HG03175 (cell line): Measurements from ENCODE around the gene RFX4.

Experiments
- ATAC-seq: cut with Tn5 transposase; IDR thresholded peaks from one replicate; pipeline ENCODE4 v1.9.1; 2021; ENCODE audit warnings: mild to moderate bottlenecking, moderate library complexity; ENCODE audit not compliant: unreplicated experiment

Gene RFX4

GRCh38 chr12:106645465-106646330 lies 62.9 kb downstream of the RFX4 start:
- no peak for ATAC-seq

DNA sequence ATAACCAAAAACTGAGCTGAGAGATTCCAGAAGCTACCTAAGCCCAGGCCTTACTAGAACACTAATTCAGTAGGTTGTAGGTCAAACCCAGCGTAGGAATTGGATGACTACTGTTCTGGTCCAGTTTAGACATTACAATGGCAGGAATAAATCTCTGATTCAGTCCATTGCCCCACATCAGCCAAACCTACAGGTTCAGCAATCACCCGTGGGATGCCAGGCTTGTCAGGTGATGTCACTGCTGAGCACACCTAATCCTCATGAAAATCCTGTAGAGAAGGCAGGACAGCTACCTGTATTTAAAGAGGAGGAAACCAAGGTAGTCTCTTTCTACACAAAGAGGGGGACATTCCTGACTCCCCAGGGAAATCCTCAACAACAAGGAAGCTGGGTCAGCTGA lies 63.7 kb downstream of the RFX4 start:
- no peak for ATAC-seq

- ATAC-seq: no peak
Observed at GRCh38 chr12:106647793-106648514, 65.2 kb downstream of the RFX4 start.

- no peak for ATAC-seq
Observed at GRCh38 chr12:106648736-106649135, 65.9 kb downstream of the RFX4 start.

DNA sequence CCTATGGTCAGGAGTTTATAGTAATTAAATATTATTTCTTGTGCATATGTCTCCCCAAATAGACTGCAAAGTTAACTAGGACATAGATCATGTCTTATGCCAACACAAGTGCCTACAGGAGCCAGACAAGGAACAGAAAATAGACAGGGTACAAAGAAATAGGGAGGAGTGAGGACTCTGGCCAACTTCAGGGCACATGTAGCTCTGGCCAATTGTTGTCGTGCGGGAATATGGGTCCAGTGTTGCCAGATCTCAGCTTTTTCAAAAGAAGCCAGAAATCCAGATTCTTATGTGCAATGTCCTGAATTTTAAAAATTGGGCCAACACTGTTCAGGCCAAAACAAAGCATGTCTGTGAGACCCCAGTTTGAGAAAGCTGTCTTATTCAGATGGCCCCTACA lies 68.7 kb downstream of the RFX4 start:
- ATAC-seq: no peak

DNA sequence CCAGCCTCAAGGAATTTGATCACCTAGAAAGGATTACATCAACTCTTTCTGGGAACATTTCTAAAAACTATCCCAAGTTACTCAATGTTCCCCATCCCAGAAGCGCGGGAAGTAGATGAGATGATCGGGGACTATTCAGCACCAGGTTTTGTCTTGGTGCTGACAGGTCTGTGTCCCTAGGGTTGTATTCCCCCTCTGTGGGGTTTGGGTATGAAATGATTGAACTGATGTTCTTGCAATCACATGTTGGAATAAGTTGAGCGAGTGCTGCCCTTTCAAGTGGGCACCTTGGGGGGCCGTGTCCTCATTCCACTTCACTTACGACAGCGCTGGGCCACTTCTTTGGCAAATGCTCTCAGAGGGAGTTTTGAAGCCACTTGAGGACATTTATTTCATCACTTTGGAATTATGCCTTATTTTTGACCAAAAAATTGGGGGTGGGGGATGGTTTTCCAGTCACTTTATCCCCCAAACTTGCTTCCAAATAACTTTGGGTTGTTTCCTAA lies 69.8 kb downstream of the RFX4 start:
- no peak for ATAC-seq

GRCh38 chr12:106655577-106655976 lies 72.8 kb downstream of the RFX4 start:
- no peak for ATAC-seq

GRCh38 chr12:106657488-106657887 lies 74.7 kb downstream of the RFX4 start:
- no peak for ATAC-seq

- ATAC-seq: no peak
Observed at GRCh38 chr12:106663385-106663784, 80.6 kb downstream of the RFX4 start.

DNA sequence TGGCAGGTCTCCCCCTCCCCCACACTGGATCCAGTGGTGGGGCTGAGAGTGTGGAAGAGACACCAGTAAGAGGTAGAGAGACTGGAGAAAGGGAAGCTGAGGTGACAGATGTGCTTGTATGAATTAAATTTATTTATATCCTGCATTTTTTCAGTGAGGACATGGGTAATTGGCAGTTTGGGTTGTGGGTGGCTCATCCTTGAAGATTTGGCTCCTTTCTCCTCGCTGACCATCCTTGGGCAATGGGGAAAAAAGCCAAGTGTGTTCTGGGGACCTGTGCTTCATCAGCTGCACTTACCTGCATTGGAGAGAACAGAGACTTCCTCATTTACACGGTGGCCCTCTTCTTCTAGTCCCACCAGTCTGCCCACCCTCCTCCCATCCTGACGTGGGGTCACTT lies 86.4 kb downstream of the RFX4 start:
- no peak for ATAC-seq

- ATAC-seq: no peak
Observed at GRCh38 chr12:106670131-106670530, 87.3 kb downstream of the RFX4 start.

DNA sequence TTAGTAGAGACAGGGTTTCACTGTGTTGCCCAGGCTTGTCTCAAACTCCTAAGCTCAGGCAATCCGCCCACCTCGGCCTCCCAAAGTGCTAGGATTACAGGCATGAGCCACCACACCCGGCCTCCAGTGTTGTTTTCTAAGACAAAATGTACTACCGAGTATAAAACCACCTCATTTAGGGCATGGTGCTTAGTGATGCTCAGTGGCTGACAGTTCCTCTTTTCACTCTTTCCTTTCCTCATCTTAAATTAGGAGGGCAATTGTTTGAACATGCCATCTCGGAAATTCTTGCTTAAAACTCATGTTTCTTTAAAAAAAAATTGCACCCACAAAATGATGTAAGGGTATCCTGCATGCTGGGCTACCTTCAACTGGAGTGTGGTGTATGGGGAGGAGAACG lies 89.0 kb downstream of the RFX4 start:
- no peak for ATAC-seq

DNA sequence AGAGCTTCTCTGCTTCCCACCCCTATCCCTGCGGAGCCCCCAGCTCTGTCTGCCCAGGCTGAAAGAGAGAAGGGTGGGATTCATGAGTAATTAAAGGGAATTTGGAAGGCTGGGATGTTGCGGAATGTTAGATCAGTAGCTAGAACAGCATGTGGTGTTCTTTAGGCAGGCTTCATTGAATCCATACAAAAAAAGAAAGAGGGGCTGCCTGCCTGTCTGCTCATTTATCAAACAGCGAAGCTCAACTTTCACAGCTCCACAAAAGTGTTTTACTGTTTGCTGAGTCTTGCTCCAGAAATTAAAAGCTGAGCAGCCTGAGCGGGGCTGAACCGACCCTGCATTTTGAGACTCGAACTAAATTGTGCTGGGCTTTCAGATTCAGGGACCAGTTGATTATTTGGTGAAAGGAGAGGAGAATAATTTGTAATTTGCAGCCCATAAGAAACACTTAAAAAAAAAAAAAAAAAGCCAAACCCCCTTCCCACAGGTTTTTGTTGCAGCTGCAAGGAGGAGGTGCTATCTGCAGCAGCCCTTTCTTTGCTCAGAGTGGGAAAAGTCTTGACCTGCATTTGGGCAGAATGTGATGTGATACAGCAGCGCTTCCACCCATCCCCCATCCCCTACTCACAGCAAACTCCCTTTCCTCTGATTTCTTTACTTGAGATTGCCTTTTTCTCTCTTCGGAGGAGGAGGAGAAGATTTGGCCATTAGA lies 89.7 kb downstream of the RFX4 start:
- no peak for ATAC-seq

- no peak for ATAC-seq
Observed at GRCh38 chr12:106673141-106673540, 90.3 kb downstream of the RFX4 start.

DNA sequence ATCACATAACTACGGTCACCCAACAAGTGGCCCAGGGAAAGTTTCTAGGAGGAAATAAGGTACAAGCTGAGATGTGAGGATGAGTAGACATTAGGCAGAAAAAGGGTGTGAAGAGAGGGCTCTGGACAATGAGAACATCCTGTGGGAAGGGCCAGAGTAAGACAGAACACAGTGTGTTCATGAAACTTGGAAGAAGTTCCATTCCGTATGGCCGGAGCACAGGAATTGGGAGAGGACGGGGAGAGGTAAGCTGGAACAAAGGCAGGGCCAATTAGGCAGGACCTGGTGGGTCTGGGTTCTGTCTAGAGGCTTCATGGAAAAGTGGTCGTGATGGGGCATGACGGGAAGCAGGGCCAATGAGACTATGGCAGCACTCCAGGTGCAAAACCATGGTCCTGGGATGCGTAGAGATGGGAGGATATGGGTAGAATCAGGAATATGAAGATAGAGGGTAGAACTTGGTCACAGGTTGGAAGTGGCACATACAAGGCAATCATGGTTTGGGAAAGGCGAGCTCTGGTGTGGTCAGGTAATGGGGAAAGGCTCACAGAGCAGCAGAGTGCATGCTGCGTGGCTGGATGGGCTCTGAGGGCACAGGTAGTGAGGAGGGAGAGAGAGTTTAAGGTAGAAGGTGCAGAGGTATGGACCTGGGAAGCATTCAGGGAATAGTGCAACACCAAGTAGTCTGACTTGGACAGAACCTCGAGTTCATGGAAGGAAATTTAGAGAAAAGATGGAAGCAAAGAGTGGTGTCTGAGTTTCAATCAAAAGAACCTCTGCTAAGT lies 93.0 kb downstream of the RFX4 start:
- ATAC-seq: no peak

GRCh38 chr12:106679574-106679973 lies 96.8 kb downstream of the RFX4 start:
- ATAC-seq: no peak

GRCh38 chr12:106680280-106680679 lies 97.5 kb downstream of the RFX4 start:
- ATAC-seq: no peak

DNA sequence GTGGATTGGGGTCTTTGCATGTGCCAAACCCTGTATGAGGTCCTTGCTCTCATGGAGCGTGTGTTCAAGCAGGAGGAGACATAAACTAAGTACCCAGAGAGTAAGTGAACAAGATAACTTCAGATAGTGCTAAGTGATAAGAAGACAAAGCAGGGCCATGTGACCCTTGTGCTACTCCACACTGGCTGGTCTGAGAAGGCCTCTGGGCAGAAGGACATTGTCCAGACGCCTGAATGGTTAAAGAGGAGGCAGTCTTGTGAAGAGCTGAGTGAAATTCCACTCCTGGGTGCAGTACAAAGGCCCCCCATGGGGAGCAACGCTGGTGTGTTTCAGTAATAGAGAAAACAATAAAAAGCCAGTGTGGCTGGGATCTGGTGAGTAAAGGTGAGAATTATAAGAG lies 98.4 kb downstream of the RFX4 start:
- no peak for ATAC-seq

GRCh38 chr12:106682594-106683234 lies 99.9 kb downstream of the RFX4 start:
- no peak for ATAC-seq

- no peak for ATAC-seq
Observed at GRCh38 chr12:106684497-106684896, 101.7 kb downstream of the RFX4 start.
